ENCODE measurements around the gene CDC14A.

DNA sequence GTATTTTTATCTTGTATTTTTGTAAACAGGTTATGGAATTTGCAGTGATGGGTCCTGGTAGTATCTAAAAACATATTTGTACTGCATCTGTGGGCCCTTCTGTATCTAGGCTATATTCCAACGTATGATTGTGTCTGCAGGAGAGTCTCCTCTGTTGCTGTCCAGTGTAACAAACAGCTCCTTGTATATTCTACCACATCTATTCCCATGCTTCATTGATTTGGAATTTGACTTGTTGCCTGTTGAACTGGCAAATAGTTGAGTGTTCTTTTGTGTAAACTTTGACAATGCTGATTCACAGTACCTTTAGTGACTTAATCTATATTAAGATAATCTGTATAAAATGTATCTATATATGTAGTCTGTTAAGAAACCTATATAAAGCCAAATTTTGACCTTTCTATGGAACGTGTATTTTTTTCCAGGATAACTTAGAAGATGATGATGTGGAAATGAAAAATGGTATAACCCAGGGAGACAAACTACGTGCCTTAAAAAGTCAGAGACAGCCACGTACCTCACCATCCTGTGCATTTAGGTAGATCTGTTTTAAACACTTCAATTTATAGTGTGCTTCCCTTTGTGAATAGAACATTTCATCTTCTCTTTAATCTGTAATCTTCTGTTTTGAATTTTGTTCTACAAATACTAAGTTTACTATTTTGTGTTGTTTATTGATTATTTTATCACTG, 142.2 kb downstream of the CDC14A start:
- TF ChIP-seq EZH2 (IDR thresholded peaks at IDR 0.05; ENCODE audit: borderline replicate concordance, low read depth, low read length, poor library complexity, severe bottlenecking): no peak
- TF ChIP-seq, protein P1, sequence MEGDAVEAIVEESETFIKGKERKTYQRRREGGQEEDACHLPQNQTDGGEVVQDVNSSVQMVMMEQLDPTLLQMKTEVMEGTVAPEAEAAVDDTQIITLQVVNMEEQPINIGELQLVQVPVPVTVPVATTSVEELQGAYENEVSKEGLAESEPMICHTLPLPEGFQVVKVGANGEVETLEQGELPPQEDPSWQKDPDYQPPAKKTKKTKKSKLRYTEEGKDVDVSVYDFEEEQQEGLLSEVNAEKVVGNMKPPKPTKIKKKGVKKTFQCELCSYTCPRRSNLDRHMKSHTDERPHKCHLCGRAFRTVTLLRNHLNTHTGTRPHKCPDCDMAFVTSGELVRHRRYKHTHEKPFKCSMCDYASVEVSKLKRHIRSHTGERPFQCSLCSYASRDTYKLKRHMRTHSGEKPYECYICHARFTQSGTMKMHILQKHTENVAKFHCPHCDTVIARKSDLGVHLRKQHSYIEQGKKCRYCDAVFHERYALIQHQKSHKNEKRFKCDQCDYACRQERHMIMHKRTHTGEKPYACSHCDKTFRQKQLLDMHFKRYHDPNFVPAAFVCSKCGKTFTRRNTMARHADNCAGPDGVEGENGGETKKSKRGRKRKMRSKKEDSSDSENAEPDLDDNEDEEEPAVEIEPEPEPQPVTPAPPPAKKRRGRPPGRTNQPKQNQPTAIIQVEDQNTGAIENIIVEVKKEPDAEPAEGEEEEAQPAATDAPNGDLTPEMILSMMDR (conservative IDR thresholded peaks at IDR 0.05; ENCODE audit: low read depth, low read length): no peak
